Rectal smooth muscle tissue (tissue), 1 donor: ENCODE measurements around the gene THSD4.

Experiments
- H3K27ac ChIP-seq: one replicate; pipeline ENCODE4 v1.7.0; 2013; ENCODE audit warnings: low read depth, low read length, inconsistent platforms
- H3K27me3 ChIP-seq: one replicate; pipeline ENCODE4 v1.7.0; 2013; ENCODE audit warnings: low read length; ENCODE audit not compliant: control insufficient read depth, insufficient read depth
- H3K36me3 ChIP-seq: one replicate; pipeline ENCODE4 v1.7.0; 2013; ENCODE audit warnings: low read length; ENCODE audit not compliant: control insufficient read depth, insufficient read depth
- H3K4me1 ChIP-seq: one replicate; pipeline ENCODE4 v1.7.0; 2013; ENCODE audit warnings: low read length; ENCODE audit not compliant: control insufficient read depth, insufficient read depth
- H3K4me3 ChIP-seq: one replicate; pipeline ENCODE4 v1.7.0; 2013; ENCODE audit warnings: low read length
- H3K9ac ChIP-seq: one replicate; pipeline ENCODE4 v1.7.0; 2013; ENCODE audit warnings: low read length

The THSD4 gene

DNA sequence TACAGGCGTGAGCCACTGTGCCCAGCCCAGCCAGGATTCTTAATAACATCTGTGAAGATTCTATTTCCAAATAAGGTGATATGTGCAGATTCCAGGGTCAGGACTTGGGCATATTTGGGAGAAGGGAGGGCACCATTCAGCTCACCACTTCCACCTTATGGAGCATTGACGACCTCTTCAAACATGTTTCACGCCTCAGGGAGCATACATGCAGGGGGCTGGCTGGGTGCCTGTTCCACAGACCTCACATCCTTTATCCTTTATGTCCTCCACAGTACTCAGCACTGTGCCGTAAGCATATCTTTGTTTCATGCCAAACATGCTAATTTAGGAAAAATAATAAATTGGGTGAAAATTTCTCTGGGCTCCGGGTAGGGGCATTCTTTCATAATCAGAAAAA, 229.0 kb downstream of the THSD4 start:
- Histone ChIP-seq H3K36me3 (no peaks in the 10 kb centered on the region), H3K9ac (no peak overlapping the region), H3K4me3 (no peak overlapping the region), H3K4me1 (no peaks in the 10 kb centered on the region), H3K27ac (no peak overlapping the region), H3K27me3 (no peaks in the 10 kb centered on the region)

DNA sequence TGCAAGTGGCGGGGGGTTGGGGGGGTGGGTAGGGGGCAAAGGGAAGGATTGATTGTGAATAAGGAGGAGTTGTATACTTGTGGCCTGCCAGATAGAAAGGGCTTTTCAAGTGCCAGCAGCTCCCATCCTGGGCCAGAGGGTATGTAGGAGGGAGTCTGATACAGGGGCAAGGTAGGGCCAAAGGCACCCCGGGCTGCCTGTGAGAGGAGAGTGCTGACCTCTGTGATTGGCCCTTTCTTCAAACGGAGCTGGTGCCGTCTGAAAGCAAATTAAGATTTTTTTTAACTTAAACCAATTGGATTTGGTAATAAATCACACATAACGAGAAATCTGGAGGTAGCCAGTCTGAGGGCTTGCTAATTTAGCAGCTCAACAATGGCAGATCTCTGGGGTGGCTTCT, 229.9 kb downstream of the THSD4 start:
- Histone ChIP-seq H3K4me1 (no peaks in the 10 kb centered on the region), H3K27ac (no peak overlapping the region), H3K4me3 (no peak overlapping the region), H3K9ac (no peak overlapping the region), H3K36me3 (no peaks in the 10 kb centered on the region), H3K27me3 (no peaks in the 10 kb centered on the region)

DNA sequence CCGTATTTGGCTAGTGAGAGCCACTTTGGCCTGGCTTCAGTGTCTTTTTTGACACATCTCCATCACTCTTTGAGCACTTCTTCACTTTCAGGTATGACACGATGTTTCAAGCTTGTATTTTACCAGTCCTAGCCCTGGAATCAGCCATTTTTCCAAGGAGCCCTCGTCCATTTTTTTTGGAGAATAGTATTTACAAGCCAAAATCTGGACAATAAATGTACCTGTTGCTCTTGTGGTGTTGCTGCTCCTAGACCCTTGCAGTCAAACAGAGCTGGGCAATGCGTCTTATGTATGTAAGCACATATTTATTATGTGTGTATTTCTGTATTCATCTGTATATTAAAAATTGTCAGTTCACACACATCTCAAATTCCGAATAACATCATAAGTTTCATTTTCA, 231.2 kb downstream of the THSD4 start:
- Histone ChIP-seq H3K4me3 (no peak overlapping the region), H3K27me3 (no peaks in the 10 kb centered on the region), H3K36me3 (no peaks in the 10 kb centered on the region), H3K27ac (no peak overlapping the region), H3K9ac (no peak overlapping the region), H3K4me1 (peaks cover 6% of the 10 kb centered on the region)

DNA sequence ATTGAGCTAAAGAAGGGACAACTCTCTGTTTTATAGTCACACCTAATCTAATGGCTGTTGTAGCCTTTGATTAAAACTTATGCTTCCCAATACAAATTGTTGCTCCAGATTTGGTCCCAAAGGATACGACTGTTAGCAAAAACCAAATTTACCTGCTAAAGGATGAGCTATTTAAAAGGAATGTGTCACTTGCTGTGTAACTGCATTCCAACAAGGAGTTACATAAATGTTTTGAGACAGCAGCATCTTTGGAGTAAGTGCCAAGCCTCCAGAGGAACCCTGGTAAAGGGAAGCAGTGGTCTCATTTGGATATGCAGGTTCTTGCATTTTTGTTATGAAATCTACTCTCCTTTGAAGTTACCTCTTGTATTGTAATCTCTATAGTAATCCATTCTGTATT, 233.3 kb downstream of the THSD4 start:
- Histone ChIP-seq H3K9ac (no peak overlapping the region), H3K4me1 (peaks cover 6% of the 10 kb centered on the region), H3K4me3 (no peak overlapping the region), H3K27me3 (no peaks in the 10 kb centered on the region), H3K27ac (no peak overlapping the region), H3K36me3 (no peaks in the 10 kb centered on the region)

DNA sequence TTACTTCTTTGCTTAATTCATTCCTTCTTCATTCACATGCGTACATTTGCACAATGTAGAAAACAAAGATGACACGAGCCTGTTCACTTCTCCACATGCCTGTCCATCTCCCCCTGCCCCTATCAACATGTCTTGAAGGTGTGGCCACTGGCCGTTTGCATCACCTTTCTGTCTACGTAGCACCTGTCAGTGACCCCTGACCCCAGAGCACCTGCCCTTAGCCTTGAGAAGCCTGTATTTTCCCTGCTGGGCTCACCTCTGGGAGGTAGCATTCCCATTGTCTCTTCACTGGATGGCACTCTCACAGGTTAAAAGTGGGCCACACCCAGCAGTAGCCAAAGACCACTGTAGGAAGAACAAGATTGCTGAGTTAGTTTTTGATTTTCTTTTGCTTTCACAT, 234.1 kb downstream of the THSD4 start:
- Histone ChIP-seq H3K27ac (no peak overlapping the region), H3K27me3 (no peaks in the 10 kb centered on the region), H3K4me3 (no peak overlapping the region), H3K4me1 (peaks cover 6% of the 10 kb centered on the region), H3K36me3 (no peaks in the 10 kb centered on the region), H3K9ac (no peak overlapping the region)

DNA sequence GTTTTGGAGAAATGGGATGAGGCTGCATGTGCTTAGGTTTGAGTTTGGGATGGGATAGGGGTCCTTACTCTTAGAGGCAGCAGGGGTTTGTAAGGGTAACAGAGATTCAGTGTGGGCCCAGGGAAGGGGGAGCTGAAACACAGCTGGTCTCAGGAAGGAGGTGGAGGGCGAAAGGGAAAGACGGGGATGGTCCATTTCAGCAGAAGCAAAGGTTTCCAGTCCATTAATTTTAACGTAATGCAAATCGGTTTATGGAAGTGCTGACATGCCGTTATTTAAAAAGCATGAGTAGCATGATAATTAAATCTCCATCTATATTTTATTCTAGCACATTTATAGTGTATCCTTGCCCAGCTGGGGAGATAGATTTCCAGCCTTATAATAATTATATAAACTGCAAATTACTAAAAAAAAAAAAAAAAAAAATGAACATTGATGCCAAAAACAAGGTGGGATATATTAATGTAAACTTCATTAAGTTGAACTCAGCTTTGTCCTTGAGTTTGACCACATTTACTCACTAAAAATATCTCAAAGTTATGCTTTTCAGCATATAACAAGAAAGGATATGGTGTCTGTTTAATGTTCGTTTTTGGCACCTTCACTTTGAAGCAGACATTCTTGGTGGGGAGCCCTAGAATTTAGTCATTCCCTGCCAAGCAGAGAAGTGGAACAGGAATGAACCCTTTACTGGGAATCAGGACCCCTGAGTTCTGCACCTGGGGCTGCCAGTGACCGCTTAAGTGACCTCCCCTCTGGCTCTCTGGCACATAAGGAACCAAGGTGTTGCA, 234.7 kb downstream of the THSD4 start:
- peaks cover 6% of the 10 kb centered on the region for H3K4me1 ChIP-seq
- no peaks in the 10 kb centered on the region for H3K36me3 ChIP-seq
- no peak overlapping the region for H3K27ac ChIP-seq
- no peaks in the 10 kb centered on the region for H3K27me3 ChIP-seq
- no peak overlapping the region for H3K9ac ChIP-seq
- no peak overlapping the region for H3K4me3 ChIP-seq

DNA sequence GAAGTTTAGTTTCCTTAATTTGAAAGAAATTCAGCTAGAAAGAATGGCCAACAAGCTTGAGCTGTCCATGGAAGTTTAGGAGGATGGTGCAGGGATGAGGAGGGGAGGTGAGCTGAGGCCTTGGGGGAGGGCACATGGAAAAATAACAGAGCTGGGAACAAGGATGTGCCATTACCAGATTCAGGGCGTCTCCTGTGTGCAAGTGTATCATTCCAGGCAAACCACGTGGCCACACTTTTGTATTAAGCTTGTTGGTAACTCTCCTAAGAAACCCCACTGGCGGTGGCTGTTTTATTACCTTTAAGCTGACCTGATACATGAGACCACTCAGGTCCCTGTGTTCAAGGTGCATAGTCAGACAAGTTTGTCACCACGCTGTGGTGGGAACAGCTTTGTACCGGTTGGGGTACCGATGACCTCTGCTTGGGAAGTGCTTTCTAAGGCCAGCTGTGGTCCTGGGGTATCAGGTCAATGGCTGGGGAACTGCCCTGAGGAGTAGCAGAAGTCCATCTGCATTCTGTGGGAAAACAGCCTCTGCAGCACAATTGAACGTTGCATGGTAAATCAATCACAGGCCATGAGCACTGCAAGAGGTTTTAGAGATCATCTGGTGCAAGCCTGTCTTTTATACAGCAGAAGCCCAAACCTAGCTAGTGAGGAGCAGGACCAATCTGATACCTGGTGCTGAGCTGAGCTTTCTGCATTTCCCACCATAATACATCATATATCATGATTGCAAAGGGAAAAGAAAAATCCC, 235.5 kb downstream of the THSD4 start:
- H3K9ac ChIP-seq, result no peak overlapping the region
- H3K36me3 ChIP-seq, result no peaks in the 10 kb centered on the region
- no peak overlapping the region for H3K27ac ChIP-seq
- no peak overlapping the region for H3K4me3 ChIP-seq
- peaks cover 6% of the 10 kb centered on the region for H3K4me1 ChIP-seq
- H3K27me3 ChIP-seq, result no peaks in the 10 kb centered on the region

DNA sequence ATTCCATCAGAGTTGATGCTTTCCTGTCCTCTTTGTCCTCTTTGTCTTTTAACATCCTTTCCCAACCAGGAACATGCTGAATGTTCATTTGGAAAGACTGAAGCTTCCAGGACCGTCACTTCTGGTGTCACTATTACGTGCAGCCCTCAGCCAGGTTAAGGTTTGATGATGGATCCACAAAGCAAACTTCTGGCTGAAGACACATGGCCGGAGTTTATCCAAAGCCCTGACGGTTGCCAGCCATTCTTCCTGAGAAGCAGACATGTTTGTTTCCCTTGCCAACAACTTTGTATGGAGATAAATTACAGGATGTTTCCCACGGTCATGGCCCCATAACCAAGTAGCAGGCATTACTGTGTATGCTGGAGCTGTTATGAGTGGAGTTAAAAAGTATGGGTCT, 236.9 kb downstream of the THSD4 start:
- H3K36me3 ChIP-seq, result no peaks in the 10 kb centered on the region
- H3K9ac ChIP-seq, result no peak overlapping the region
- H3K27me3 ChIP-seq, result no peaks in the 10 kb centered on the region
- peaks cover 9% of the 10 kb centered on the region for H3K4me1 ChIP-seq
- no peak overlapping the region for H3K4me3 ChIP-seq
- H3K27ac ChIP-seq, result no peak overlapping the region

DNA sequence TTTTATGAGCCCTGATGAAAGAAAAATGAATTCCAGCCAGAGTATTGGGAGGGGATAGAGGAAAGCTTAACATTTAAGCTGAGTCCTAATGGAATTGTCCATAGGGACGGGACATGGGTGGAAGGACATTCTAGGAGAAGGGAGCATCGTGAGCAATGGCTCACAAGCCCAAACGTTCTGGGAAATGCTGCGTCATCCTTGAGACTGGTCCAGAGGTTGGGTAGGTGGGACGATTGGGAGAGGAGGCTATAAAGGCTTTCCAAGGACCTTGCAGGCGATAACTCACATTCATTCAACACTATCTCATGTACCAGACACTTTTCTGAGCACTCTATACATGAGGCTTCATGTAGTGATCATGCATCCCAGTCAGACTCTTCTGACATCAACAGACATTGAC, 237.5 kb downstream of the THSD4 start:
- Histone ChIP-seq H3K9ac (no peak overlapping the region), H3K27ac (no peak overlapping the region), H3K4me1 (peaks cover 11% of the 10 kb centered on the region), H3K27me3 (no peaks in the 10 kb centered on the region), H3K36me3 (no peaks in the 10 kb centered on the region), H3K4me3 (no peak overlapping the region)

DNA sequence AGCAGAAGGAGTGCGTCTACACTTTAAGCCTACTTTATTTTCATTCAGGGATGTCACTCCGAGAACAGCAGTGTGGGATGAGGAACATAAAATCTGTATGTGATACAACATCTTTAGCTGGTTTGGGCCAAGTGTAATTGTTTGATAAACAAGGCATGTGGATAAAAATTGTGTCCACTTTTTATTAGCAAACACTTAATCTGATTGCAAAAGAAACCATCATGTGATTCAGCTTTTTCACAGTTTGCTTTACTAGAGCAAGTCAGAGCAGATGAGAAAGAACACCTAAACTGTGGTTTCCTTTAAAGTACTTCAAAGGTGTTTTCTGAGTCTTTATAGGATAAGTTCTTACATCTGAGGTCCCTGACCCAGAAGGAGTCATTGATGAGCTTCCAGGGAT, 237.9 kb downstream of the THSD4 start:
- Histone ChIP-seq H3K4me1 (peaks cover 11% of the 10 kb centered on the region), H3K27me3 (no peaks in the 10 kb centered on the region), H3K36me3 (no peaks in the 10 kb centered on the region), H3K9ac (no peak overlapping the region), H3K27ac (no peak overlapping the region), H3K4me3 (no peak overlapping the region)

DNA sequence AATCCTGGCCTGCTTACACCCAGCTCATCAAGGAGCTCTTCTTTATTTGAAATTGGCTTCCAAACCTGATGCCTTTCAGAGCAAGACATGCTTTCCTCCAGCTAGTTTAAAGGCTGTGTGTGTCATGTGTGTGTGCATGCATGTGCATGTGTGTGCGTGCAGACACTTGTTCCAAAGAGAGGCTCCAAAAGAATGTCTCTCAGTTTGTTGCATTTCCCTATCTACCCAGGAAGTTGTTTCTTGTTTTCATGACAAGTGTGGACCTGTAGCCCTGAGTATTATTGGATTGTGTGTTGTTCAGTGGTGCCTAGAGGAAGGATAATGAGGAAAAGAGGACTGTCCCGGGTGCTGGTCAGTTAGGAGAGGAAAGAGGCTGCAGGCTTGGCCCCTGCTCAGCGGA, 240.0 kb downstream of the THSD4 start:
- H3K36me3 ChIP-seq, result no peaks in the 10 kb centered on the region

DNA sequence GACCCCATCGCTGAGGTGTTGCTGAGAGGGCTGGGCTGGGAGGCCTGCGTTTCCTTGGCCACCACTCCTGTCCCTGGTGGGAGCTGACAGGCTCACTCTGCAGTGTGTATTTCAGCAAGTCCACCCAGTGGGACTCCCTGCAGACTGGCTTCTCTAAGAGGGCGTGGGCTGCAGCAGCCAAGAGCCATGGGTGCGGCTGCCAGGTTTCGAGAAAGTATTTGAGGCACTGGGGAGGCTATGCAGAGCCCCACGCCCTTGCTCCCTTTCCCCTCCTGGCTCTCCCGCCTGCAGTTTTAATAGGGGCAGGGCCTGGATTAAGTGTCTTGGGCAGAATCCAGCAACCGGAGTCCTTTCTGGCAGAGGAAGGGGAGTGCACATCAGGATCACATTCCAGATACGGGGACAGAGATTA, 242.1 kb downstream of the THSD4 start:
- Histone ChIP-seq H3K9ac (no peak overlapping the region), H3K27ac (no peak overlapping the region), H3K36me3 (no peaks in the 10 kb centered on the region), H3K27me3 (no peaks in the 10 kb centered on the region), H3K4me1 (peaks cover 5% of the 10 kb centered on the region), H3K4me3 (no peak overlapping the region)

More for the DNA sequence above, 240.0 kb downstream of the THSD4 start:
- peaks cover 11% of the 10 kb centered on the region for H3K4me1 ChIP-seq
- no peak overlapping the region for H3K27ac ChIP-seq
- no peaks in the 10 kb centered on the region for H3K27me3 ChIP-seq
- H3K9ac ChIP-seq, result no peak overlapping the region
- no peak overlapping the region for H3K4me3 ChIP-seq

DNA sequence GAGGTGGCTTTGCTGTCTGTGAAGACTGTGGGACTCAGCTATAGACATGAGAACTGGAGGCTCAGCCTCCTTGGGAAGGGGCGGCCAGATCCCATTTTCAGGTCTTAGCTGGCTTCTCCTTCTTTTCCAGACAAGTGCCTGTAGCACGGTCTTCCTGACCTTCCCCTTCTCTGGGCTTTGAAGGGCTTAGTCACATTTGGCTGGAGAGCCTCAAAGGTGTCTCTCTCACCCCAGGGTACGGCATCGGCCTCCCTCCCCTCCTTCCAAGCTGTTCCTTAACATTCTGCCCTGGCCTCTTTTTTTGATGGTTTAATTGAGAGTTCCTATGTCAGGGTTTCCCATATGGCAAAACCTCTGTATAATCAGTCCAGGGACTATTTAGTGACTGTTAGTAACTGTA, 242.7 kb downstream of the THSD4 start:
- Histone ChIP-seq H3K36me3 (no peaks in the 10 kb centered on the region), H3K27ac (no peak overlapping the region), H3K4me3 (no peak overlapping the region)

More for the DNA sequence above, 242.7 kb downstream of the THSD4 start:
- Histone ChIP-seq H3K27me3 (no peaks in the 10 kb centered on the region), H3K4me1 (peaks cover 5% of the 10 kb centered on the region), H3K9ac (no peak overlapping the region)
